Gastrocnemius medialis (tissue), 4 donors: Measurements from ENCODE around the gene HPCAL1. TPM values are rescaled to one million over a fixed set of nuclear protein-coding genes. Genes with fewer than 3 reads are reported as not detected.

Experiments
- ATAC-seq, 2 donors: fragments of 150-250 bp; one replicate each; pipeline ENCODE4 v1.9.1; 2016
- DNase-seq, 2 donors: peaks; one replicate each; pipeline ENCODE4 v3.0.0-alpha.2; 2019
- H3K27ac ChIP-seq, 4 donors: fragments of 200-600 bp; sonication (generic); 1 replicate in 1 of 4; 2 replicates in 3 of 4; pipeline ENCODE4 v1.5.1; 2016 to 2018; ENCODE audit warnings: mild to moderate bottlenecking in 2 of 4, moderate library complexity in 1 of 4
- H3K27me3 ChIP-seq, 3 donors: fragments of 200-600 bp; sonication (generic) in 2 of 3; 1 replicate in 1 of 3; 2 replicates in 2 of 3; pipeline versions ENCODE4 v1.5.1 to v1.6.0; 2016 to 2019; ENCODE audit warnings: mild to moderate bottlenecking in 1 of 3, moderate library complexity in 1 of 3
- H3K36me3 ChIP-seq, 2 donors: fragments of 200-600 bp; sonication (generic) in 1 of 2; one replicate each; pipeline ENCODE4 v1.5.1; 2017 to 2018
- H3K4me1 ChIP-seq, 2 donors: fragments of 200-600 bp; sonication (generic) in 1 of 2; one replicate each; pipeline ENCODE4 v1.5.1; 2016 to 2017; ENCODE audit warnings: mild to moderate bottlenecking in 2 of 2
- H3K4me3 ChIP-seq, 4 donors: fragments of 200-600 bp; sonication (generic) in 3 of 4; 1 replicate in 1 of 4; 2 replicates in 3 of 4; pipeline ENCODE4 v1.5.1; 2016 to 2019; ENCODE audit warnings: mild to moderate bottlenecking in 2 of 4
- H3K9me3 ChIP-seq, 3 donors: fragments of 200-600 bp; sonication (generic) in 2 of 3; 1 replicate in 1 of 3; 2 replicates in 2 of 3; pipeline ENCODE4 v1.5.1; 2016 to 2019
- CTCF ChIP-seq, 5 experiments: fragments of 450-650 bp in 3 of 5; fragments of 200-600 bp in 2 of 5; sonication (generic) in 2 of 5; IDR thresholded peaks in 4 of 5; conservative IDR thresholded peaks in 1 of 5; 1 replicate in 4 of 5; 2 replicates in 1 of 5; pipeline ENCODE4 v1.5.1; 2016 to 2019; ENCODE audit warnings: antibody characterized with exemption in 5 of 5, mild to moderate bottlenecking in 3 of 5, moderate library complexity in 3 of 5
- POLR2A ChIP-seq, 2 donors: fragments of 450-650 bp; IDR thresholded peaks; one replicate each; pipeline ENCODE4 v1.6.1; 2017; ENCODE audit warnings: antibody characterized with exemption in 2 of 2, mild to moderate bottlenecking in 2 of 2, moderate library complexity in 2 of 2
- in situ Hi-C, 4 donors: fragments of 200-750 bp; cut with MboI; loops; one replicate each; pipeline versions ENCODE4 v1.15.0 to v1.8.0; 2017; ENCODE audit warnings: low sequenced_read_pairs in 4 of 4
- intact Hi-C: fragments of 100-400 bp; cut with DNase I; formaldehyde crosslinking; loops from one replicate; pipeline ENCODE4 v1.15.1; 2023; ENCODE audit warnings: low total_unique reads
- total RNA-seq, 4 donors: library from RNA; depleted of rRNA; stranded (reverse); fragments of >200 nt; gene quantifications; one replicate each; pipeline versions ENCODE4 v1.1.0 to v1.2.3, GENCODE V29; 2016

HPCAL1 gene
- total RNA-seq, 4 donors from 2014 or later: 29.0 to 45.5 (median 34.5) TPM

- Histone ChIP-seq H3K36me3 (no peaks in the 10 kb centered on the region), H3K9me3 (no peaks in the 10 kb centered on the region), H3K4me3 (no peak overlapping the region), H3K27me3 (no peaks in the 10 kb centered on the region), H3K27ac (no peak overlapping the region), H3K4me1 (peaks cover 32 to 34% of the 10 kb centered on the region in 2 donors)
- in situ Hi-C loops (loop anchor here in 3 of 4 donors (5.0 to 10.0 kb wide), 3 partner anchors 276 to 286 kb away; partner anchors contain the start of gene RRM2 (in 1 of the 3)), intact Hi-C loops (no loop called here)
- DNase-seq (no peak), ATAC-seq (no peak)
- no peak for TF ChIP-seq CTCF (IDR thresholded peaks at IDR 0.05 in 4 of 5, conservative IDR thresholded peaks at IDR 0.05 in 1 of 5)
- no peak for TF ChIP-seq POLR2A (IDR thresholded peaks at IDR 0.05)
Measured at GRCh38 chr2:10410823-10411437, 108.2 kb downstream of the HPCAL1 start.

GRCh38 chr2:10411557-10411956, 108.9 kb downstream of the HPCAL1 start:
- Histone ChIP-seq H3K4me1 (peaks cover 27 to 28% of the 10 kb centered on the region in 2 donors), H3K4me3 (no peak overlapping the region), H3K27ac (no peak overlapping the region), H3K36me3 (no peaks in the 10 kb centered on the region), H3K27me3 (no peaks in the 10 kb centered on the region), H3K9me3 (no peaks in the 10 kb centered on the region)
- DNase-seq (no peak), ATAC-seq (no peak)
- in situ Hi-C loops (loop anchor here in 3 of 4 donors (5.0 to 10.0 kb wide), 3 partner anchors 277 to 287 kb away; partner anchors contain the start of gene RRM2 (in 1 of the 3)), intact Hi-C loops (no loop called here)
- TF ChIP-seq POLR2A (IDR thresholded peaks at IDR 0.05): no peak
- no peak for TF ChIP-seq CTCF (IDR thresholded peaks at IDR 0.05 in 4 of 5, conservative IDR thresholded peaks at IDR 0.05 in 1 of 5)

- intact Hi-C loops (no loop called here), in situ Hi-C loops (loop anchor here in 3 of 4 donors (5.0 to 10.0 kb wide), 3 partner anchors 278 to 288 kb away; partner anchors contain the start of gene RRM2 (in 1 of the 3))
- ATAC-seq (peak in 1 of 2 donors; percentile 43), DNase-seq (peak in 1 of 2 donors; percentile 46)
- no peak for TF ChIP-seq CTCF (IDR thresholded peaks at IDR 0.05 in 4 of 5, conservative IDR thresholded peaks at IDR 0.05 in 1 of 5)
- no peak for TF ChIP-seq POLR2A (IDR thresholded peaks at IDR 0.05)
- peaks cover 19 to 20% of the 10 kb centered on the region in 2 donors for H3K4me1 ChIP-seq
- H3K4me3 ChIP-seq: no peak overlapping the region
- H3K9me3 ChIP-seq: no peaks in the 10 kb centered on the region
- H3K36me3 ChIP-seq: no peaks in the 10 kb centered on the region
- H3K27ac ChIP-seq: no peak overlapping the region
- no peaks in the 10 kb centered on the region for H3K27me3 ChIP-seq
Measured at GRCh38 chr2:10412380-10412779, 109.7 kb downstream of the HPCAL1 start.

- Histone ChIP-seq H3K4me3 (no peak overlapping the region), H3K36me3 (no peaks in the 10 kb centered on the region), H3K27me3 (no peaks in the 10 kb centered on the region), H3K9me3 (no peaks in the 10 kb centered on the region), H3K27ac (no peak overlapping the region), H3K4me1 (peaks cover 8 to 9% of the 10 kb centered on the region in 2 donors)
- DNase-seq (no peak), ATAC-seq (no peak)
- intact Hi-C loops: no loop called here
- TF ChIP-seq POLR2A (IDR thresholded peaks at IDR 0.05) (no peak), CTCF (IDR thresholded peaks at IDR 0.05 in 4 of 5, conservative IDR thresholded peaks at IDR 0.05 in 1 of 5) (no peak)
- in situ Hi-C loops: loop anchor here in 3 of 4 donors (5.0 to 10.0 kb wide), 3 partner anchors 279 to 289 kb away; partner anchors contain the start of gene RRM2 (in 1 of the 3)
Measured at GRCh38 chr2:10413503-10413902, 110.8 kb downstream of the HPCAL1 start.
